ENCODE measurements around the gene PTPN22. TPM values are rescaled to one million over a fixed set of nuclear protein-coding genes. Genes with fewer than 3 reads are reported as not detected.

PTPN22 gene
- polyA plus RNA-seq, 1 experiment = 0.02 TPM

DNA sequence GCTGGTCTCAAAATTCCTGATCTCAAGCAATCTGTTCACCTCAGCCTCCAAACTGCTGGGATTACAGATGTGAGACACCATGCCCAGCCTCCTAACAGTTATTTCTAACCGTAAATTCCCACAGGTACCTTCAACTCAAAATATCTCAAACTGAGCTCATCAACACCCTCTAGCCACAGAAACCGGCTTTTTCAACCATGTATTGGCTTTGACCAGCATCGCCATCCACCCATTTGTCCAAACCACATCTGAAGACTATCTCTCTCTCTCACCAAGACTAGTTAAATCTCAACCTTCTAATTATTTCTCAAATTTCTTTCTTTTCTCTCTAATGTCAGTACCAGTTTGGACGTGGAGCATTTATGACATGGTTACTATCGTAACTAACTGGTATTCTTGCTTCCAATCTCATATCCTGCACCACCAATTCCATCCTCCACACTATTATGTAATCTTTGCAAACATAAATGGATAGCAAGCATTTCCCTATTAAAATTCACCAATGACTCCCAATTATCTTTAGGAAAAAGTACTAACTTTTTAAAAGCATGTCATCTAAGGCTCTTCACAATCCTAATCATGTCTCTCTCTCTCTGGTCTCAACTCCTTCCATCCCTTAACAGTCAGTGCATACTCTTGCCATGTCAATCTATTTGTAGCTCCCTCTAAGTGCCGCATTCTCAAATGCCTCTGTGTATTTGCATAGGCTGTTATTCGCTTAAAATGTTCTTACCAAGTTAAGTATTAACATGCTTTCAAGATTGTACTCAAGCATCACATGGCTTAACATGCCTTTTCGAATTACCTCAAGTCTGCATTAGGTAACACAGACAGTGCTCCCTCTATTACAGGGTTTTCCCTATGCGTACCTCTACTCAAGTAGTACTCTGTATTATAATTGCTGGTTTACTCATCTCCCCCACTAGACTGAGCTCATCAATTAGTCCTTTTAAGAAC lies 77.4 kb downstream of the PTPN22 start:
- no peaks in the 10 kb centered on the region for H3K27me3 ChIP-seq (ENCODE audit: control insufficient read depth, insufficient read depth, low read length)
- ChIA-PET CTCF (no interaction called here), POLR2A (interaction anchor here (0.6 kb wide), 1 partner anchor 36 kb away, joined by 17 read pairs; no protein-coding TSS in a partner anchor)
- peaks cover 1% of the 10 kb centered on the region; the same call in 1 of the 2 replicates for H3K36me3 ChIP-seq (ENCODE audit: control insufficient read depth, insufficient read depth, low read length)
- H3K4me3 ChIP-seq (ENCODE audit: low read depth, low read length) = no peak overlapping the region
- no peak for DNase-seq (ENCODE audit: low read depth)
- TF ChIP-seq, protein P1, sequence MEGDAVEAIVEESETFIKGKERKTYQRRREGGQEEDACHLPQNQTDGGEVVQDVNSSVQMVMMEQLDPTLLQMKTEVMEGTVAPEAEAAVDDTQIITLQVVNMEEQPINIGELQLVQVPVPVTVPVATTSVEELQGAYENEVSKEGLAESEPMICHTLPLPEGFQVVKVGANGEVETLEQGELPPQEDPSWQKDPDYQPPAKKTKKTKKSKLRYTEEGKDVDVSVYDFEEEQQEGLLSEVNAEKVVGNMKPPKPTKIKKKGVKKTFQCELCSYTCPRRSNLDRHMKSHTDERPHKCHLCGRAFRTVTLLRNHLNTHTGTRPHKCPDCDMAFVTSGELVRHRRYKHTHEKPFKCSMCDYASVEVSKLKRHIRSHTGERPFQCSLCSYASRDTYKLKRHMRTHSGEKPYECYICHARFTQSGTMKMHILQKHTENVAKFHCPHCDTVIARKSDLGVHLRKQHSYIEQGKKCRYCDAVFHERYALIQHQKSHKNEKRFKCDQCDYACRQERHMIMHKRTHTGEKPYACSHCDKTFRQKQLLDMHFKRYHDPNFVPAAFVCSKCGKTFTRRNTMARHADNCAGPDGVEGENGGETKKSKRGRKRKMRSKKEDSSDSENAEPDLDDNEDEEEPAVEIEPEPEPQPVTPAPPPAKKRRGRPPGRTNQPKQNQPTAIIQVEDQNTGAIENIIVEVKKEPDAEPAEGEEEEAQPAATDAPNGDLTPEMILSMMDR (IDR thresholded peaks at IDR 0.05; ENCODE audit: insufficient read depth, low read depth, low read length) = no peak

GRCh38 chr1:113792986-113793385 lies 78.5 kb downstream of the PTPN22 start:
- ChIA-PET CTCF (interaction anchor here (0.9 kb wide), 1 partner anchor 44 kb away, joined by 3 read pairs; no protein-coding TSS in a partner anchor), POLR2A (interaction anchor here (0.5 kb wide), 1 partner anchor 93 kb away, joined by 3 read pairs; no protein-coding TSS in a partner anchor)
- TF ChIP-seq, protein P1 (IDR thresholded peaks at IDR 0.05; ENCODE audit: insufficient read depth, low read depth, low read length) = no peak
- no peak for DNase-seq (ENCODE audit: low read depth)
- Histone ChIP-seq H3K4me3 (ENCODE audit: low read depth, low read length) (no peak overlapping the region), H3K36me3 (ENCODE audit: control insufficient read depth, insufficient read depth, low read length) (peaks cover 1% of the 10 kb centered on the region; the same call in 1 of the 2 replicates), H3K27me3 (ENCODE audit: control insufficient read depth, insufficient read depth, low read length) (no peaks in the 10 kb centered on the region)

GRCh38 chr1:113792471-113792870 lies 79.0 kb downstream of the PTPN22 start:
- ChIA-PET CTCF (interaction anchor here (0.6 to 0.9 kb wide), 2 partner anchors 32 to 44 kb away, joined by 3 read pairs; no protein-coding TSS in a partner anchor), POLR2A (no interaction called here)
- Histone ChIP-seq H3K27me3 (ENCODE audit: control insufficient read depth, insufficient read depth, low read length) (no peaks in the 10 kb centered on the region), H3K36me3 (ENCODE audit: control insufficient read depth, insufficient read depth, low read length) (peaks cover 1% of the 10 kb centered on the region; the same call in 1 of the 2 replicates), H3K4me3 (ENCODE audit: low read depth, low read length) (no peak overlapping the region)
- TF ChIP-seq, protein P1 (IDR thresholded peaks at IDR 0.05; ENCODE audit: insufficient read depth, low read depth, low read length) = no peak
- no peak for DNase-seq (ENCODE audit: low read depth)

GRCh38 chr1:113788802-113789201 lies 82.7 kb downstream of the PTPN22 start:
- no peak for DNase-seq (ENCODE audit: low read depth)
- H3K4me3 ChIP-seq (ENCODE audit: low read depth, low read length) = no peak overlapping the region
- H3K27me3 ChIP-seq (ENCODE audit: control insufficient read depth, insufficient read depth, low read length) = no peaks in the 10 kb centered on the region
- ChIA-PET CTCF (interaction anchor here (0.8 kb wide), 1 partner anchor 648 kb away, joined by 3 read pairs; no protein-coding TSS in a partner anchor), POLR2A (no interaction called here)
- TF ChIP-seq, protein P1 (IDR thresholded peaks at IDR 0.05; ENCODE audit: insufficient read depth, low read depth, low read length) = no peak
- no peaks in the 10 kb centered on the region for H3K36me3 ChIP-seq (ENCODE audit: control insufficient read depth, insufficient read depth, low read length)

GRCh38 chr1:113787663-113788062 lies 83.8 kb downstream of the PTPN22 start:
- Histone ChIP-seq H3K27me3 (ENCODE audit: control insufficient read depth, insufficient read depth, low read length) (no peaks in the 10 kb centered on the region), H3K36me3 (ENCODE audit: control insufficient read depth, insufficient read depth, low read length) (no peaks in the 10 kb centered on the region), H3K4me3 (ENCODE audit: low read depth, low read length) (no peak overlapping the region)
- TF ChIP-seq, protein P1 (IDR thresholded peaks at IDR 0.05; ENCODE audit: insufficient read depth, low read depth, low read length) = no peak
- ChIA-PET POLR2A (no interaction called here), CTCF (interaction anchor here (0.7 to 1.4 kb wide), 3 partner anchors 9 to 125 kb away, joined by 3 read pairs; no protein-coding TSS in a partner anchor)
- DNase-seq (ENCODE audit: low read depth) = no peak
